GM21576 (cell line): ENCODE results near the gene PAX4.
A peak's percentile ranks its signal among the peaks of the same experiment; 100 is the strongest.

Source experiments
- ATAC-seq: cut with Tn5 transposase; IDR thresholded peaks from one replicate; pipeline ENCODE4 v1.9.1; 2021; ENCODE audit warnings: mild to moderate bottlenecking, moderate library complexity; ENCODE audit not compliant: unreplicated experiment

The PAX4 gene, protein sequence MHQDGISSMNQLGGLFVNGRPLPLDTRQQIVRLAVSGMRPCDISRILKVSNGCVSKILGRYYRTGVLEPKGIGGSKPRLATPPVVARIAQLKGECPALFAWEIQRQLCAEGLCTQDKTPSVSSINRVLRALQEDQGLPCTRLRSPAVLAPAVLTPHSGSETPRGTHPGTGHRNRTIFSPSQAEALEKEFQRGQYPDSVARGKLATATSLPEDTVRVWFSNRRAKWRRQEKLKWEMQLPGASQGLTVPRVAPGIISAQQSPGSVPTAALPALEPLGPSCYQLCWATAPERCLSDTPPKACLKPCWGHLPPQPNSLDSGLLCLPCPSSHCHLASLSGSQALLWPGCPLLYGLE

DNA sequence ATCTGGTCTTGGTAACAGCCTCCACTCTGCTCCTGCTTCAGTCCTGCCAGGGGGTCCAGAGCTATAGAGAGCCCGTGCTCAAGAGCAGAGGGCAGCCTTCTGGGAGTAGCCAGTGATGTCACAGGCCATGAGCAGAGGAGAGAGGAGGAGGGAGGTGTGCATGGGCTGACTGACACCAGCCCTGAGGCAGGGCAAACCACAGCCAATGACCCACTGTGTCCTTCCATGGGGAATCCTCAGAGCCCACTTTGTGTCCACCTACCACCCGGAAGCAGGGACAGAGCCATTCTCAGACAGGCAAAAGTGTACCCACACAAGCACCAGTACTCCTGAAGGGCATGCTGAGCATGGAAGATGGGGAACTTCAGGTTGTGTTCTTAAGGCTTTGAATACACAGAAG is at the start of gene PAX4:
PAX4 (minus strand) TSS at position 101 of the 400 bp plus-strand sequence. CDS start 2,214 bp downstream, outside the sequence.
- ATAC-seq: no peak

DNA sequence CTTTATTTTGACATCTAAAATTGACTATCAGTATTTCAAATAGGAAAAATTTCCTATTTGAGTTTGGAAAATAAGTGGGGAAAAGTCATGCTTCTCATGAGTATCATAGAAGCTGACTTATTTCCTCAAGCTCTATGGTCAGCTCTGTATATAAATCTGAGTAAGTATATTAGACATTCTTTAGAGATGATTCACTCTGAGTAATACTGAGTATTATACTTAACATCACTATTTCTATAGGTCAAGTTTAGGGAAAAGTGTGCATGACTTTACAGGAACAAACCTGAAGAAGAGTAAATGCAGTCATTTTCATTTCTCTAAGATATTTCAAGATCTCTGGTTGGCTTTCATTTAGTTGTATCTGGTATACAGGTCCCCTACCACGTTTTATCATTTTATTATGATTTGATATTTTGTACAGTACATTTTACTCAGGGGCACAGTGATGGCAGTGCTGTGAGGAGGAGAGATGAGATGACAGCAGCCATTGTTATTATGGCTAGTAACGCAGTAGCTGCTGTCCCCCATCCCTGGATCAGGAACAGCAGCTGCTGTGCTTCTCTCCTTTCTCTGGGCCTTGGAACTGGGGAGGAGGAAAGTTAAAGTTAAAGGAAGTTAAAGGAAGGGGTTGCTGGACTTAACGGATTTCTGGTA is 49.2 kb upstream of the PAX4 start:
- ATAC-seq: no peak

DNA sequence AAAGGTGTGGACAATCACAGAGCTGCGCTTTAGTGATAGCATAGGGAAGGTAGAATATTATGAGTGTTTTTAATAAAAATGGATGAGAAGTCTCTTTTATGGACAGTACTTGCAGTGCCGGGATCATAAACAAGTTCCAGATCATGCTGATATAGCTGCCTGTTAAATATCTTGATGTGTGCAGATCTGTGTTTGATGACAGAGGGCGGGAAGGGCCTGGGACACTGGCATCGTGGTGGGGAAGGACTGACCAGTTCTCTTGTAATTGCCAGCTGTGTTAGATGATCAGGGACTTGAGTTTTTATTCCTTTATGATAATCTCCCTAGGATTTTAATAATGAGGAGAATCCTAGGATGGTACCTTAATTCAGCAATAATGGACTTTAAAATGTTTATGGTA is 48.7 kb upstream of the PAX4 start:
- no peak for ATAC-seq

DNA sequence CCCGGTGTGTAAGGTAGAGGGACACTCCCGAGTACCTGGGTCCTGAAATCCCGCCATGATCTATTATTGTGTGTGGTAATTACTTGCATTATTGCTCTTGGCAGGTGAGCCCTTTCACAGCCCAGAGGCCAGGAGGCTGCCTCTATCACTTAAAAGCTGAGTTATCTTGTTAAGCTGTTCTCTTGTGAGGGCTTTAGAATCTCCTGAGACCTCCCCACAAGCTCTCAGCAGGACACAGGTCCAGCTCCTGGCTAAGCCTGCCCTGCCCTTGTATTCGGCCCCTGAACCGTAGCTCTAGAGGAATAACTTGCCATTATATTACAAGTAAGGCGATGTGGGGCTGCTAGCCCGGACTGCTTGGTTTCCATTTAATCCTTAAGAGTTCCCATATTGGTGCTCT is 48.0 kb upstream of the PAX4 start:
- ATAC-seq: no peak

DNA sequence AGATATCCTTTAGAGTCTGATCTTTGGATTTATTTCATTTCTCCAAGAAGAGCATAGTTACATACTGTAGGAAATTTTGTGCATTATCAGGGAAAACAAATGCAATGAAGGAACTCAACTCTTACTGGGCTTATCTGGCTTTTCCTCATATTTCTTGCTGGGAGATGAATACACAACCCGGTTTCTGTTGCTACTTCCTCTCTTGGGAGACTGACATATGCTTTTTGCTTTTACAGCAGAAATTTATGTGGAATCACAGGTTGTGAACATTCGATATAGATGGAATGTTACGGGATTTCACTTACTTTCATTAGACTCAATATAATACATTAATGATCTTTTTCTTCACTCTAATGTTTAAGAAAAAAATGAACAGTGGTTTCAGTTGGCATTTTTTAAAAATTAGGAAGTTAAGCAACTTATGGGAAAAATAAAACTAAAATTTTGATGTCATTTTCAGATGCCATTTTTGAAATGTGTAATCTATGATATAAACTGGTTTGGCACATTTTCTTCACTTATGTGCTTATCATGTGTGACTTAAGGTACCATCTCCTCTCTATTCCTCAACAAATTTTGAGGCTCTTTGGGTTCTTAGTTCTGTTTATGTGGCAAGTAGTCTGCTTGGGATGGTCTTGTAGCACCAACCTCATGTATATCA is 41.2 kb upstream of the PAX4 start:
- no peak for ATAC-seq

DNA sequence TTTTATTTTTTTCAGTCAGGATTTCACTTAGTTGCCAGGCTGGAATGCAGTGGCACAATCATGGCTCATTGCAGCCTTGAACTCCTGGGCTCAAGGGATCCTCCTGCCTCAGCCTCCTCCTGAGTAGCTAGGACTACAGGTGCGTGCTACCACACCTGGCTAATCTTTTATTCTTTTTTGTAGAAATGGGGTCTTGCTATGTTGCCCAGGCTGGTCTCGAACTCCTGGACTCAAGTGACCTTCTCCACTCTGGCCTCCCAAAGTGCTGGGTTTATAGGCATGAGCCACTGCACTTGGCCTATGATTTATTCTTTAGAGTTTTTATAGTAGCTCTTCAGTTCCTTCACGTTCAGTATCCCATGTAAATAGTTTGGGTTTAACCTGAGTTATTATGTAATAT is 39.6 kb upstream of the PAX4 start:
- no peak for ATAC-seq

DNA sequence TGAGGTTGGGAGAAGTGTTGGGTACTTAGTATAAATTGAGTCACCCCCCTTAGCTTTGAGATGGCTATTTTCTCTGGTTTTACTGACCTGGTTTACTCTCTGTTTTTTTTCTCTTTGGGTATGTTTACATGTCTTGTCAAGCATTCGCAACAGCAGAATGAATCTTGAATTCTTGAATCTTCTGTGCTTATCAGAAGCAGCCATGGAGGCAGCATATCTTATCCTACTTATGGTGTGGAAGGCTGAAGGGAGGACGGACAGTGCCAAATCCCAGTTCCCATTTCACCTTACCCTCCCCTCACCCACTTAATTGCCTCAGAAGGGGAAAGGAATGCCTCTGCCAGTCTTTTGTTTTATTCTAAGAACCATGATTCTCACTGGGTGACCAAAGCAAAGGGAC is 37.8 kb upstream of the PAX4 start:
- no peak for ATAC-seq

DNA sequence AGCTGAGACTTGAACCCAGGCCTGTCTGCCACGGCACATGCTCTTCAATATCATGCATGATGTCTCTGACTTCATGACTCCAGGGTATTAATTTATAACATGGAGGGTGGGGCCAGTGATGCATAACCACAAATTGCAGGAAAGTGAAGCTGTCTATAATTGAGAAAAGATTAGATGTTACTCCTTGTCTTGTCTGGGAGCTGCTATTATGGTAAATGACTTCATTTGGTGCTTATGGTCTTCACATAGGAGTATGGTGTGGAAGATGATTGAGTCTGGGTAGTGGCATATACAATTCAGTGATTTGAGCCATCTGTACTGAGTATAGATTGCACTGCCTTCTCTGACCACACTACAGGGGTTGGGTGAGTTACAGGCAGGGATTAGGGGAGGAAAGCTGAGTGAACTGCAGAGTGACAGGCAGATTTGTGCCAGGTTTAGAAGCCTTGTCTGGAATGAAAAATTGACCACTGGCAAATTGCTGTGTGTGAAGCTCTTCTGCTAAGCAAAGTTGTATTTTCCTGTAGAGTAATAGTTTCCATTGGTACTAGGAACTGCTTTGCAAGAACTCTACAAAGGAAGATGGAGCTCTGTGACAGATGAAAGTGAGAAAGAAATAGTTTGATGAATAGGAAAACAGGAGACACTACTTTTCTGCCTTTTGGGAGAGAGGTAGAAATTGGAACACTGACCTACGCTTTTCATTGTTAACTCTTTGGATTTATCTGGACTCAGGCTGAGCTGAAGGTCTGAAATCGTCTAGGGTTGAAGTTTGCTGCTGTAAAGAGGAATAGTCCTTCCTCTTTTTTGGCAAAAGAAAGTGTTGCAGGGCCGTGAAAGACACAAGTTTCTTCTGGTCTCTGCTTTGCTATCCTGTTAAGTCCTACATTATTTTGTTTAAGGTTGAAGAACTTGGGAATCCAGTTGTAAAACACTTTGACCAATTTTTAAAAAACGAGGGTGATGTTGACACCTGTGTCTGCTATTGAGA is 36.8 kb upstream of the PAX4 start:
- ATAC-seq: no peak

DNA sequence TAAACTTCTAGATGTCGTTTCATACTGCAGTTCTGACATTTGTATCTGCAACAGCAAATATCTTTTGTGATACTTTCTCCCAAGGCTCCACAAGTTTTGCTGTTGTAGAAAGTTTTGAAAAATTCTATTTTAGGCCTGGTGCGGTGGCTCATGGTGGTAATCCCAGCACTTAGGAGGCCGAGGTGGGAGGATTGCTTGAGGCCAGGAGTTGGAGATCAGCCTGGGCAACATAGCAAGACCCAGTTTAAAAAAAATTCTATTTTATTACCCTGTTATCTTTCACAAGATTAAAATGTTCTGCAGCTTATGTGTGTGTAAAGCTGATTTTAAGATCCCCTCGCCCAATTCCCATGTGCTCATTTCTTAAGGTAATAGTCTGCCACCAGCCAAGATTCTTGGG is 35.5 kb upstream of the PAX4 start:
- ATAC-seq: no peak

DNA sequence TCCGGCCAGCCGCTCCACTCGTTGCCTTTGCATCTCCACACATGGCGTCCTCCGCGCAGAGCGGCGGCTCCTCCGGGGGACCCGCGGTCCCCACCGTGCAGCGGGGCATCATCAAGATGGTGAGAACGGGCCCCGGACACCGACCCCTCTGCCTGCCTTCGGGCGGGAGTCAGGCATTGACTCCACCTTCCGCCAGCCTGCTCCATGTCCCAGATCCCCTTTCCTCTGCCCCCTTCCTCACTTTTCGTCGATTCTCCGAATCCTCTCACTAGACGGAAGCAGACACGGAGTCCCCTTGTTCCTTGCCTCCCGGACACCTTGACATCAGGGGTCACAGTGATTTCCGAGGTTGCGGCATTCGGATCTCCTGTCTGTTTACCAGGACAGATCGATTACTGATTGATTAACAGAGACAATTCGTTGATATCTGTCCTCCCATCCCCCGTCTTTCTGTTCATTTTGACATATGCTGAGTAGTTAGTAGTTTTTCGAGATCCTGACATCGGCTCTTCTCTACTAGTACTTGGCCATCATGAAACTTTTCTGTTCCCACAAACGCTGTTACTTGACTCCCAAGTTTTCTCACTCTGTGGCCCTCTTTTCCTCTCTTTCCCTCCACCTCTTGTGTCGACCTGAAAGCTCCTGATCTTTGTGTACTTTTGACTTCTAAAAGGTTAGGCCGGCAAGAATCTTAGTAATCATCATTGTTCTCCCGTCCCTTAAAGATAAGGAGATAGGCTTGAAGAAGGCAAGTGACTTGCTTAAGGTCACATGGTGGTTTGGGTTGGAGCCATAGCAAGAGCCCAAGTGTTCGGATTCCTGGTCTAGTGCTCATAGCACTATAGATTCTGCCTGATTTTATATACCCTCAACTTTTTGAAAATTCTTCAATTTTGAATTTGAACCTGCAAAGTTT is 34.6 kb upstream of the PAX4 start:
- ATAC-seq: peak; percentile 11

DNA sequence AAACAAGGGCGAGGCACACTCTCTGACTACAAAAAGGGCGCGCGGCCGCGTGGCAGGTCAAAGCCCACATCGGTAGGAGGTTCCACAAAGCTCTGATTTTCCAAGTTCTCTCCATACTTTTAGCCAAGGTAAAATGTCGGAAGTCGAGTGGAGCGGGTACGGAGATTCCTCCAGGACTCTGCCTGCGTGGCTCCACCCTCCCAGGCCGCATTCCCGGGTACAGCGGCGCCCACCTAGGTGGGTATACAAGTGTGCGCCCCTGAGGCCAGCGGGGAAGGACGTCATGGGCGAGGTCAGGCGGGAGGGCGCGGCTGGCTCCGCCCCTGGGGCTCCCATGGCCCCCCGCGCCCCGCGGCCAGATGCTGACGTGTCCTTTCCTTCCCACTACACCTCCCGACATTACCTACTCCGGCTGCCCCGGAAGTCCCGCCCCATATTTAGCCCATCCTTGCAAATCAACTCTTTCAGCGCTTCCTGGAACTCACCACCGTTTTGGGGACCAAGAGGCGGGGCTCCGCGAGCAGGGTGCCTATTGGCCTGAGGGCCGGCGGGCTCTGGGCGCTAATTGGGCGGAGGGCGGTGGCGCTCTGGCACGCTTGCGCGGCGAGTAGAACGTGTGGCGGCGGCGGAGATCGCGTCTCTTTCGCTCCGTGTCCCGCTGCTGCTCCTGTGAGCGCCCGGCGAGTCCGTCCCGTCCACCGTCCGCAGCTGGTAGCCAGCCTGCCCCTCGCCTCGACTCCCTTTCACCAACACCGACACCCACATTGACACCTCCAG is 33.8 kb upstream of the PAX4 start, which contains the start of gene SND1:
SND1 (plus strand) TSS at position 639 of the 777 bp plus-strand sequence. CDS start 180 bp downstream, outside the sequence.
- ATAC-seq: peak; percentile 91

DNA sequence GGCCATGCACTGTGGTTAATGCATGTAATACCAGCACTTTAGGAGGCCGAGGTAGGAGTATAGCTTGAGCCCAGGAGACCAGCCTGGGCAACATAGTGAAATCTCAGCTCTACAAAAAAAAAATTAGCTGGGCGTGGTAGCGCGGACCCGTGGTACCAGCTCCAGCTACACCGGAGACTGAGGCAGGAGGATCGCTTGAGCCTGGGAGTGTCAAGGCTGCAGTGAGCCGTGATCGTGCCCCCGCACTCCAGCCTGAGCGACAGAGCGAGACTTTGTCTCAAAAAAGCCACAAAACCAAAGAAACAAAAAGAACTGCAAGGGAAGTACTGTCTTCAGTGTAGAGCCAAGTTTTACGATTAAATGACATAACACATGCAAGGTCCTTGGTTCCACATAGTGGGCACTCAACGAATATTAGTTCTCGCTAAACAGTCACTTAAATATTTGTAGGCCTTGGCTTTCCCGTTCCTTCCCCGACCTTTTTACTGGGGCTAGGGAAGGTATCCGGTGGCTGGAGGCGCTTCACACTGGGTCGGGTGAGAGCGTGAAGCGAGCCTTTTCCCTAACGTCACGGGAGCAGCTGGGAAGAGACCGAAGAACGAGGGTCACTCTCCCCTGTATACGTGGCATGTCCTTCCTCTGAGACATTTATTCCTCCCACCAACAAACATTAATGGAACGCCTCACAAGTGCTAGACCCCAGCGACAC is 33.1 kb upstream of the PAX4 start:
- ATAC-seq: no peak

DNA sequence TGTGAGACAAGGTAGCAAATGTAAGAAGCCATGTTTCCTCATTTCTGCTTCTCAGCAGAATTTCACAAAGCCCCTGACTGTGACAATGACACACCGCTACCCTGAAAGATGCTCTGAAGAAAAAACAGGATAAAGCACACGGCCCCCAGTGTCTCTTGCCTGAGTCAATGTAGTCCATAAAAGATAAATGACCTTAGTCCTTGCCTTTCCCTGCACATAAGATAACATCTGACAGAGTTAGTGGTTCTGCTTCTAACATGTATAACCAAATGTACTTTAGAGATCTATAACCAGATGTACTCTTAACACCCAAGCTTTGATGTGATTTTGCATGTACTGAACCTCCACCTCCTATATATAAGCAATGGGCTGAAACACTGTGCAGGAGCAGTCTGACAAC is 31.0 kb upstream of the PAX4 start:
- no peak for ATAC-seq

DNA sequence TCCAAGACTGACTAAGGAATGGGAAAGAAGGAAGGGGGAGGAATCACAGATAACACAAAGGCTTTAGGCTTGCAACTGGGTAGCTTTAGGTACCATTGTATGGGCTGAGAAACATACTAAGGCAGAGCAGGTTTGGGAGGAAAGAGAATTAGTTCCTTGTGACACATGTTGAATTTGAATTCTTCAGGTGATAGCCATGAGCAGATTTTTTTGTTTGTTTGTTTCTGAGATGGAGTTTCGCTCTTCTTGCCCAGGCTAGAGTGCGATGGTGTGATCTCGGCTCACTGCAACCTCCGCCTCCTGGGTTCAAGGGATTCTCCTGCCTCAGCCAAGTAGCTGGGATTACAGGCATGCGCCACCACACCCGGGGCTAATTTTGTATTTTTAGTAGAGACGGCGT is 29.7 kb upstream of the PAX4 start:
- ATAC-seq: no peak

DNA sequence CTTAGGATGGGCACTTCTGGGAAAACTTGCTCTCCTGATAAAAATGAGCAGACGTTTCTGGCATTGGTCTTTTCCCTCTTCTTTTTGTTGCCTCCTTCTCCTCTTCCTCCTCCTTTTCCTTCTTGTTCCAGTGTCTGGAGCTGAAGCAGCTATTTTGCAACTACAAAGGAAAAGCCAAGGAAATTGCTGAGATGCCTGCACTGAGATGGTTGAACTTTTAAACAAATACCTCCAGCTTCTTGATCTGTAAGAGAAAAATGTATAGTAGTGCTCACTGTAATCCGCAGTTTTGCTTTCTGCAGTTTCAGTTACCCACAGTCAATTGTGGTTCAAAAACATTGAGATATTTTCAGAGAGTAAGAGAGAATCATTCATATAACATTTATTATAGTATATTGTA is 26.5 kb upstream of the PAX4 start:
- ATAC-seq: no peak

DNA sequence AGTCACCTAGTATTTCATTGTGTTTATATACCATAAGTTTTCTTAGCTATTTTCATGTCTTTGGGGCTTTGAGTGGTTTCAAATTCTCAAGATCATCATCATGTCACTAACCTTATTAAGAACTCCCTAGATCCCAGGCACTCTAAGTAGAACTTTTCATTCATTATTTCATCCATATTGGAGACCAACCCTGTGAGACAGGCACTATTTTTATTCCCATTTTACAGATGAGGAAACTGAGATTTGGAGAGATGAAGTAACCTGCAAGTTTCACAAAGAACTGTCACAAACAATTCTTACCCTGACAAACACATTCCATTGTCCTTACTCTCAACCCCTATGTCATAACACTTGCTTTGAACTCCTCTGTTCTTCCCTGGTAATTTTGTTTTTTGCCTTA is 20.3 kb upstream of the PAX4 start:
- no peak for ATAC-seq

DNA sequence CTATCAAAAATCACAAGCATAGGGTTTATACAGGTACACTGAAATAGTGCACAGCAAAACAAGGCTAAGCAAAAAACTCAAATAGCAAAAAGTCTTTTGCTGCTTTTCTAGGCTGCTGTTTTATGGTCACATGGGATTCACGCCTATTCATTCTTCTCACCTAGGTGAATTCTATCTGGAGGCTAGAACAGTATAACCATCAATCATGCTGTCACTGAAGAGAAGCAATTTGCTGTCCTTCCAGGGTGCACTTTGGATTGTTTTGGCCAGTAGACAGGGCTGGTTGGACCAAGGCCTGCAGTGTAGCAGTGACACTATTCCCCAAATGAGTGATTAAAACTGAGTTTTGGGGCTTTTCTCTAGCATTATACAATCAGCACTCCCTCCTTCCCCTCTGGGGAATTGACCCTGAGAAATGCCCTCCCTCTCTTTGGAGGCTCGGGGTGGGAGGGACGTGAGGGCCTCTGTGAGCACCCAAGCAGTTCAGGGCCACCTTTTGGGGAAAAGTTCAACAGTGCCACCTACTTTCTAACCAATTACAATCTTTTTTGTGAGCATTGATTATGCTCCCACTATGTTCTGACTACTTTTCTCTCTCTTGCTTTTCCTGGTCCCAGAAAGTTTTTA is 17.8 kb upstream of the PAX4 start:
- no peak for ATAC-seq
